Left kidney (tissue), 8 donors: ENCODE results near the gene HRAS. TPM values are rescaled to one million over a fixed set of nuclear protein-coding genes. Genes with fewer than 3 reads are reported as not detected.
"Not testable (repeated sequence)": the region's sequence is repeated elsewhere in the genome, so short reads cannot be mapped to it uniquely, and the experiment has no call there.

Experiments used
- DNase-seq: peaks from one replicate; pipeline ENCODE4 v3.0.0-alpha.2; 2013
- long read RNA-seq, 8 donors: transcript quantifications; one replicate each; lab custom pipeline, GENCODE V29; 2026
- polyA plus RNA-seq: library from polyadenylated mRNA; unstranded; fragments of 120-200 nt; gene quantifications from one replicate; pipeline ENCODE4 v1.2.1, GENCODE V29; 2013; ENCODE audit not compliant: insufficient read length

HRAS gene
- 37.5 TPM for polyA plus RNA-seq
- long read RNA-seq, donor 1, transcript HRAS-211 (7 exons, 1,114 nt) = minor isoform, 5 of 29 reads
- long read RNA-seq, donor 1, transcript HRAS-201 (6 exons, 894 nt) = major isoform, 20 of 29 reads
- long read RNA-seq, donor 1, partial matches to known transcripts = 0 of 29 reads
- long read RNA-seq, donor 1, other reads (novel, unspliced or antisense) = 0 of 29 reads
- long read RNA-seq, donor 2, transcript HRAS-201 (6 exons, 894 nt) = major isoform, 12 of 24 reads
- long read RNA-seq, donor 2, transcript HRAS-211 (7 exons, 1,114 nt) = minor isoform, 6 of 24 reads
- long read RNA-seq, donor 2, partial matches to known transcripts = 0 of 24 reads
- long read RNA-seq, donor 2, other reads (novel, unspliced or antisense) = 0 of 24 reads
- long read RNA-seq, donor 3, transcript HRAS-201 (6 exons, 894 nt) = major isoform, 15 of 20 reads
- long read RNA-seq, donor 3, partial matches to known transcripts = 0 of 20 reads
- long read RNA-seq, donor 3, other reads (novel, unspliced or antisense) = 0 of 20 reads
- long read RNA-seq, donor 4, partial matches to known transcripts = 0 of 1 reads
- long read RNA-seq, donor 4, other reads (novel, unspliced or antisense) = 0 of 1 reads
- long read RNA-seq, donor 5, transcript HRAS-211 (7 exons, 1,114 nt) = minor isoform, 9 of 38 reads
- long read RNA-seq, donor 5, transcript HRAS-201 (6 exons, 894 nt) = major isoform, 17 of 38 reads
- long read RNA-seq, donor 5, partial matches to known transcripts = 6 of 38 reads
- long read RNA-seq, donor 5, other reads (novel, unspliced or antisense) = 0 of 38 reads
- long read RNA-seq, donor 6, transcript HRAS-201 (6 exons, 894 nt) = major isoform, 22 of 46 reads
- long read RNA-seq, donor 6, partial matches to known transcripts = 15 of 46 reads
- long read RNA-seq, donor 6, other reads (novel, unspliced or antisense) = 0 of 46 reads
- long read RNA-seq, donor 7, transcript HRAS-201 (6 exons, 894 nt) = major isoform, 13 of 22 reads
- long read RNA-seq, donor 7, transcript HRAS-211 (7 exons, 1,114 nt) = minor isoform, 5 of 22 reads
- long read RNA-seq, donor 7, partial matches to known transcripts = 0 of 22 reads
- long read RNA-seq, donor 7, other reads (novel, unspliced or antisense) = 0 of 22 reads
- long read RNA-seq, donor 8, transcript HRAS-201 (6 exons, 894 nt) = major isoform, 5 of 12 reads
- long read RNA-seq, donor 8, partial matches to known transcripts = 0 of 12 reads
- long read RNA-seq, donor 8, other reads (novel, unspliced or antisense) = 0 of 12 reads

GRCh38 chr11:535519-536454 is at the start of gene HRAS:
Gene HRAS (minus strand): TSS chr11:535576.
- DNase-seq = peak; percentile 94

GRCh38 chr11:584287-584686 is 48.9 kb upstream of the HRAS start:
- DNase-seq = no peak

DNA sequence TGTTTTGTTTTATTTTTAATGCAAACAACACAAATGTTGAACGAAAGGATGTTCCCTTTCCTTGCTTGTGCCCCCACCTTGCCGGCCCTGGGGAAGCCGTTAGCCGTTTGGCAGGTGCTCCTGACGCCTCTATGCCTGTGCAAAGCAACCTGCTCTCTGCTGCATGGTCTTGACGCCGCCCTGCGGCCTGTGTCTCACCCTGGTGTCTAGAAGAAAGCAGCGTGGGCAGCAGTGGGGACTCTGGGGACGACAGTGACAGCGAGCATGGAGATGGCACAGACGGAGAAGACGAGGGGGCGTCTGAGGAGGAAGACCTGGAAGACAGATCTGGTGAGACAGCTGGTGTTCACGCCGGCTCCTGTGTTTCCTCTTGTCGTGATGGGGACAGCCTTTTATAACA is 46.4 kb upstream of the HRAS start:
- DNase-seq = no peak

DNA sequence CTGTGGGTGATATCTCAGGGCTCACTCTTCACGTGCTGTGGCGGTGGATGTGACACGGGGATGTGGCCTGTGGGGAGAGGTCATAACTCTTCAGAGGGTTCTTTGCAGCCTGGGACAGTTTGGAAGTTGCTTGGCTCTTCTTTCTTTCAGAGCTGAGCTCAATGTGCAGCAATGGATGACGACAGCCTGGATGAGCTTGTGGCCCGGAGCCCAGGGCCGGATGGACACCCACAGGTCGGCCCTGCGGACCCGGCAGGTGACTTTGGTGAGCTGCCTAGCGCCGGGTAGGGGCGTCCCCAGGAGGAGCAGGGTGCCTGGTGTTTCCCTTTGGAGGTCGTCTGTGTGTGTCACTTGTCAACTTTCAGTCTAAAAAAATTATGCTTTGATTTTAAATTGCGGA is 46.0 kb upstream of the HRAS start:
- no peak for DNase-seq

GRCh38 chr11:579830-580601 is 44.6 kb upstream of the HRAS start:
- DNase-seq = no peak

GRCh38 chr11:578276-579035 is 43.1 kb upstream of the HRAS start:
- no peak for DNase-seq

DNA sequence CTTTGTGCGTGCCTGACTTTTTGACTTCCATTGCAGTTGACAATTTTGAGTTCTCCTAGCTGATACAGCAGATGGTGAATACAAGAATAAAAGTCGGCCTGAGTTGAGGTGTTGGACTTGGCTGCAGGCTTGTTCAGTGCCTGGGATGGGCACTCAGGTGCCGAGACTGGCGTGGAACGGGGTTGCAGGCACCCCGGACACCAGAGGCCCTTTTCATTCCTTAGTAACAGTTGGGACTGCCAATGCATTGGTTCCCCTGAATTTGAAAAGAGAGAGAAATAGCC is 42.2 kb upstream of the HRAS start:
- no peak for DNase-seq

DNA sequence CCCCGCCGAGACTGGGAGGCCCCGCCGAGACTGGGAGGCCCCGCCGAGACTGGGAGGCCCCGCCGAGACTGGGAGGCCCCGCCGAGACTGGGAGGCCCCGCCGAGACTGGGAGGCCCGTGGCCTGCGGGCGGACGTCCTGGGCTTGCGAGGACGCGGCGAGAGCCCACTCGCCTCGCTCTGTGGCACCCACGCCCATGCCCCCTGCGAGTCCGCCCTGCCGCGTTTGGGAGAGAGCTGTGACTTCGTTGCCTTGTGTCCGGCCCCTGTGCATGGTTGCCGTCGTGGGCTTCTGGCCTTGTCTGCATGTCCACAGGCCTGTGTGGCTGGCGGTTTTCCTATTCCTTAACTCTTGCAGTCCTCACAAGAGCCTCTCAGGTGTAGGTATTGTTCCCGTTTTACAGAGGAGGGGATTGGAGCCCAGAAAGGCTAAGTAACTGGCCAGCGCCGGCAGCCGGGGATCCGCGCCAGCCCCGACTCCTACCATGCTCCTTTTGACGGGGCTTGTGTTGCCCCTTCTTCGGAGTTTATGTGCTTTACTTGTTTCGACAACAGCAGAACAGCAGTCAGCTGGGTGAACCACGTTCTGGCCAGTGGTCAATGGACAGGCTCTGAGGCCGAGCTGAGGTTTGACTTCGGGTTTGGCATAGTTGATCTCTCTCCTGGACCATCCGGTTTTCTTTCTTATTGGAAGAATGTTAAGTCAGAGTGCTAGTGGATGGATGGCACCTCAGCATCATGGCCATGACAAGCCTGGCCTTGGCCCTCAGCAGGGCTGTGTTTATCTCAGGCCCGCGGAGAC is 41.6 kb upstream of the HRAS start:
- no peak for DNase-seq

DNA sequence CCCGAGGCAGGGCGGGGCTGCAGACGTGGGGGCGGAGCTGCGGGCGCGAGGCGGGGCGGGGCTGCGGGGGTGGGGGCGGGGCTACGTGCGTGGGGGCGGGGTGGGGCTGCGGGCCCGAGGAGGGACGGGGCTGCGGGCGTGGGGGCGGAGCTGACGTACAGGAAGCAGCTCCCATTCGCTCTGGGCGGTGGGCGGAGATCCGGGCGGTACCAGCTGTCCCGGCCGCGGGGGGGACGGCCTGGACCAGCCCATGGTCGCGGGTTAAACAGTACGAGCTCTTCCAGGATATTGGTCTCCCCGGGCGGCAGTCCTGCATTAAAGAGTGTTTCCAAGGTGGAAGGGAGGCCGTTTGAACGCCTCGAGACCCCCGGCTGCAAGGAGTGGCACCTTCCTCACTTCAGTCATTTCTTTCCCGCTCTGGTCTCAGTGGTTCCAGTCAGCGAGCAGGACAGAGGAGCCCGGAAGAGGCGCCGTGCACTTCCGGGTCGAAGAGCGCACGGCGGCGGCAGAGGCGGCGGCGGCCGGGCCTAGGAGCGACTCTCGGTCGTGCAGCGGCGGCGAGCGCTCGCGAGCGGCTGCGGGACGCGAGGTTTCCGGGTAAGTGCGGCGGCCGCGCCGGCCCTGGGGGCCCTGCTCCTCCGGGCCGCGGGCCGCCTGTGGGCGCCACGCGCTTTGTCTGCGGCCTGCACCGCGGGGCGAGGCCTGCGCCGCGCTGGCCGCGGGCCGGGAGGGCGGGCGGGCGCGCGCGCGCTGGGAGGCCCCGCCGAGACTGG is 40.8 kb upstream of the HRAS start, which contains the start of gene PHRF1:
PHRF1 (plus strand) TSS at position 475 of the 773 bp plus-strand sequence. CDS start 5,043 bp downstream, outside the sequence.
- peak; percentile 90 for DNase-seq

GRCh38 chr11:575313-575995 is 40.1 kb upstream of the HRAS start:
- peak; percentile 59 for DNase-seq

DNA sequence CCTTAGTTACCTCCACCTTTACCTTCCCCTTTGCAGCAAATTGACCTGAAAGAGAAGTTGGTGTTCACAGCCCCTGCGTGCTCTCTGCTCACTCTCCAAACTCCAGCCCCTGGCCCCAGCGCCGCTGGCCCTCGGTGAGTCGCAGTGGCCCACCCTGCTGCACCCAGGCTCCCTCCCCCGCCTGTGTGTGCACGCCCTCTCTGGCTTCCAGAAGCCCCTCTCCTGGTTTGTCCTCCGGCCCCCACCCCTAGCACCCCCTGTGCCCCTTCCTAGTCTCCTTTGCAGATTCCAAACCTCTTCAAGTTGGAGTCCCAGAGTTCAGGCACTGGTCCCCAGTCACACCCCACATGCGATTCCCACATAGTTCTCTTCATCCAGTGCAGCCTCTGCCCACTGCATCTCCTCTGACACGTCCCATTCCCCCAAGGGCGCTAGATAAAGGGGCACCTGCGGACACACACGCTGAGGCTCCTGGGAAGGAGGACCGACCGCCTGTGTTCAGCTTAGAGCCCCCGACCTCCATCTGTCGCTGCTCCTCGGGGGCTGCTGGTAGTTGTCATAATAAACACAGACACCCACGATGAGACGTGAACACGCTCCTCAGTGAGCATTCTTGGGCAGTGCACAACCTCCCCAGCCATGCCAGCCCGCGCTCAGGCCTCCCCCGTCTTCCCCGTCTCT is 39.4 kb upstream of the HRAS start:
- no peak for DNase-seq

GRCh38 chr11:574031-574570 is 38.7 kb upstream of the HRAS start:
- DNase-seq = not testable (repeated sequence)

- DNase-seq = no peak
Observed at GRCh38 chr11:573146-573759, 37.9 kb upstream of the HRAS start.

- DNase-seq = no peak
Observed at GRCh38 chr11:571802-572185, 36.4 kb upstream of the HRAS start.

GRCh38 chr11:569158-569885 is 33.9 kb upstream of the HRAS start:
- DNase-seq = no peak
